A549 (cell line): ENCODE data around the gene ZNF600. TPM values are rescaled to one million over a fixed set of nuclear protein-coding genes. Genes with fewer than 3 reads are reported as not detected.
A peak's percentile ranks its signal among the peaks of the same experiment; 100 is the strongest.
"Not testable (repeated sequence)": the region's sequence is repeated elsewhere in the genome, so short reads cannot be mapped to it uniquely, and the experiment has no call there.

ENCODE experiments used
- ATAC-seq, 2 experiments: fragments of 200-7000 bp in 1 of 2; fragments of >200 bp in 1 of 2; cut with Nextera tagmentation in 1 of 2; cut with Tn5 transposase in 1 of 2; 3 replicates each; pipeline versions ENCODE4 v1.8.0 to v1.9.1; 2018 to 2020; ENCODE audit warnings: mild to moderate bottlenecking in 1 of 2, moderate library complexity in 1 of 2
- CTCF ChIA-PET: fragments of 300-600 bp; sonication (Branson Sonifier 250); formaldehyde crosslinking; extraction: SDS; loops from one replicate; lab custom pipeline; 2021; ENCODE audit warnings: antibody characterized with exemption, inconsistent platforms; lab: Yijun Ruan, JAX
- POLR2A ChIA-PET: fragments of 350-600 bp; formaldehyde crosslinking; extraction: SDS; loops from one replicate; lab custom pipeline; 2021; ENCODE audit warnings: antibody characterized with exemption, inconsistent platforms; lab: Yijun Ruan, JAX
- DNase-seq, 2 experiments: peaks; one replicate each; pipeline versions ENCODE4 v3.0.0 to v3.0.0-alpha.2; 2011 to 2016; ENCODE audit warnings: low read depth in 1 of 2, low spot score in 1 of 2
- FAIRE-seq: peaks from 2 replicates; lab custom pipeline; 2011; peaks lifted over from hg19 to GRCh38; lab: Jason Lieb, UNC
- H3K27ac ChIP-seq, 2 experiments: fragments of >200 bp; sonication (Bioruptor Twin); formaldehyde crosslinking; 3 replicates each; pipeline ENCODE4 v1.5.1; 2016 to 2017
- H3K4me1 ChIP-seq: fragments of >200 bp; sonication (Bioruptor Twin); formaldehyde crosslinking; 3 replicates; pipeline ENCODE4 v1.6.1; 2016
- H3K4me2 ChIP-seq: fragments of >200 bp; sonication (Bioruptor Twin); formaldehyde crosslinking; 3 replicates; pipeline ENCODE4 v1.6.1; 2016
- H3K4me3 ChIP-seq: fragments of >200 bp; sonication (Bioruptor Twin); formaldehyde crosslinking; 3 replicates; pipeline ENCODE4 v1.5.1; 2016
- H3K9me3 ChIP-seq: fragments of >200 bp; sonication (Bioruptor Twin); formaldehyde crosslinking; 3 replicates; pipeline ENCODE4 v1.6.1; 2016
- KDM1A ChIP-seq: fragments of 200-600 bp; sonication (generic); IDR thresholded peaks from 2 replicates; pipeline ENCODE4 v1.6.1; 2016; ENCODE audit warnings: low read depth, mild to moderate bottlenecking
- PHF8 ChIP-seq: fragments of 200-600 bp; sonication (generic); IDR thresholded peaks from 2 replicates; pipeline ENCODE4 v1.6.1; 2016; ENCODE audit warnings: low read depth, mild to moderate bottlenecking, antibody characterized with exemption, moderate library complexity, borderline replicate concordance
- RAD21 ChIP-seq, 2 experiments: fragments of >200 bp in 1 of 2; sonication (Bioruptor Twin) in 1 of 2; formaldehyde crosslinking in 1 of 2; IDR thresholded peaks in 1 of 2; conservative IDR thresholded peaks in 1 of 2; 2 replicates in 1 of 2; 3 replicates in 1 of 2; pipeline ENCODE4 v1.6.1; 2012 to 2018; ENCODE audit warnings: inconsistent platforms in 1 of 2
- SREBF2 ChIP-seq: fragments of 450-650 bp; IDR thresholded peaks from 2 replicates; pipeline ENCODE4 v1.6.1; 2014; ENCODE audit warnings: mild to moderate bottlenecking, moderate library complexity
- WGBS: methylation state at CpG from one replicate; pipeline ENCODE4 v1.1.6; 2017; ENCODE audit errors: missing lambda C conversion rate; 5-methylcytosine and 5-hydroxymethylcytosine counted together
- polyA minus RNA-seq: library from RNA; depleted of rRNA, polyadenylated mRNA; stranded (reverse); fragments of >200 nt; gene quantifications from 2 replicates; pipeline ENCODE4 v1.2.3, GENCODE V29; 2011; rRNA and poly(A)+ RNA removed
- polyA plus RNA-seq, 4 experiments: library from polyadenylated mRNA; depleted of rRNA in 3 of 4; stranded (reverse); fragments of >200 nt; fragmentation: RNase III in 1 of 4; extraction: RNeasy Plus Mini Kit Qiagen cat#74134 plus additional on column Dnase treatment in 1 of 4; gene quantifications; 2 replicates in 3 of 4; 3 replicates in 1 of 4; pipeline ENCODE4 v1.2.3, GENCODE V29; 2011 to 2017
- TF ChIP-seq, protein P1 (sequence below): IDR thresholded peaks from 2 replicates; pipeline ENCODE4 v1.6.1; 2012; ENCODE audit warnings: low read depth, borderline replicate concordance
- TF ChIP-seq, protein P2 (sequence below): fragments of 150-350 bp; IDR thresholded peaks from 2 replicates; pipeline ENCODE4 v1.6.1; 2014; ENCODE audit warnings: low read depth, mild to moderate bottlenecking, low read length

ZNF600 gene
- polyA plus RNA-seq (2011; rRNA removed), result 0.48 and 0.61 TPM in 2 replicates
- 0.08 and 0.27 TPM in 2 replicates for polyA plus RNA-seq (2012; cell fraction: cytosol; rRNA removed)
- polyA plus RNA-seq (2012; cell fraction: nucleus; rRNA removed), result 0.40 and 0.48 TPM in 2 replicates
- polyA plus RNA-seq (2017; fragmentation: RNase III; extraction: RNeasy Plus Mini Kit Qiagen cat#74134 plus additional on column Dnase treatment), result 0.07 to 0.47 TPM (median 0.08 TPM) in 3 replicates
- 2.2 and 2.5 TPM in 2 replicates for polyA minus RNA-seq

DNA sequence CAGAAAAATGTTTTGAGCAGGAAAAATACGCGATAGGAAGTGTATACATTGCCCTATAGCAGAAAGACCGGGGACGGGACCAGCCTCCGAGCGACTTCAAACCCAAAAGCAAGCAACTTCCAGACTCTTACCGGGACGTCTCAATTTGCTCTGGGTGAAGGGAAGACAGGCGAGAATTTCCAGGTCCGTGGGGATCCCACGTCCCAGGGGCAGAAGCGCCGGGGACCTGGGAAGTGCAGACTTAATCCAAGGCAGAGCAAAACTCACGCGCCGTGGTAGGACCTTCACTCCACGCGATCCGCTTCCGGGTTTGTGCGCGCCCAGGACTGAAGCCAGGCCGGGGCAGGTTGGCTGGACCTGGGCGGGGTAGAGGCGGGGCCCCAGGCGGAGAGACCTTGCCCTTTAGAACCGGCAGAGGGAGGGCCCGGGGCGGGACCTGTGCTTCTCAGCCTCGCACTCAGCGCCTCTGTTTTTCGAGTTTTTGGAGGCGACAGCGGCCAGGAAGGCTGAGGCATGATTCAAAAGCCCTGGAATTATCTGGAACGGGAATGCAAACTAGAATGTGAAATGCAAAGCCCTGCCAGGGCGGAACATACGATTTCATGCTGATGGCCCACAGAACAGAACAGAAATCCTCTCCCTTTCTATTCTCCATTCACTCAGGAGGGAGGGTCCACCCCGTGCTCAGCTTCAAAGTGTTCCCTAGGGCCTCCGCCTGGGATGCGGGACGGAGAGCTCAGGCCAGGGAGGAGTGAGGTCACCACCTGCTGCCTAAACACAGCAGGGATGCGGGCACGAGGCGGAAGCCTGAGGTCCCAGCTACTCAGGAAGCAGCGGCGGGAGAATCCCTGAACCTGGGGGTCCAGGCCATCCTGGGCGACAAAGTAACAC lies at the start of gene ZNF600:
ZNF600 (minus strand) TSS at position 328 of the 891 bp plus-strand sequence. CDS start 7,903 bp downstream, outside the sequence.
- FAIRE-seq, H3K27ac ChIP-seq, CTCF ChIA-PET, H3K4me1 ChIP-seq, H3K4me2 ChIP-seq, POLR2A ChIA-PET, H3K4me3 ChIP-seq: not testable (repeated sequence)
- ATAC-seq (peak in 1 of 2 experiments; percentile 83; a peak in 3 of 6 replicates), DNase-seq (peak in 1 of 2 experiments; percentile 16)
- WGBS, result 10% methylated on average over 47 of the region's 47 CpGs
- H3K9me3 ChIP-seq, result peaks cover 59% of the 10 kb centered on the region

DNA sequence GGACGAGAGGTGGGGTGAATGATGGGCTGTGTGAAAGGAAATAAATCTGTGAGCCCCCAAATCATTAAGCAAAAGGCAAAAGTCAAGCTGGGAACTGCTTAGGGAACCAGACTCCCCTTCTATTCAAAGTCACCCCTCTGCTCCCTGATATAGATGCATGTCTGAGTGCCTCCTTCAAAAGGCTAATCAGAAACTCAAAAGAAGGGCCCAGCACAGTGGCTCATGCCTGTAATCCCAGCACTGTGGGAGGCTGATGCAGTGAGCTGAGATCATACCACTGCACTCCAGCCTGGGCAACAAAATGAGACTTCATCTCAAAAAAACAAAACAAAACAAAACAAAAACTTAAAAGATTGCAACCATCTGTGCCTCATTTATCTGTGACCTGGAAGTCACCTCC lies 47.7 kb upstream of the ZNF600 start:
- POLR2A ChIA-PET, DNase-seq, FAIRE-seq, H3K4me3 ChIP-seq, CTCF ChIA-PET, H3K4me2 ChIP-seq, H3K4me1 ChIP-seq, H3K27ac ChIP-seq, ATAC-seq: not testable (repeated sequence)
- H3K9me3 ChIP-seq, result peaks cover 44% of the 10 kb centered on the region; the same call in 2 of the 3 replicates
- 0% methylated on average over 1 of the region's 1 CpG for WGBS

DNA sequence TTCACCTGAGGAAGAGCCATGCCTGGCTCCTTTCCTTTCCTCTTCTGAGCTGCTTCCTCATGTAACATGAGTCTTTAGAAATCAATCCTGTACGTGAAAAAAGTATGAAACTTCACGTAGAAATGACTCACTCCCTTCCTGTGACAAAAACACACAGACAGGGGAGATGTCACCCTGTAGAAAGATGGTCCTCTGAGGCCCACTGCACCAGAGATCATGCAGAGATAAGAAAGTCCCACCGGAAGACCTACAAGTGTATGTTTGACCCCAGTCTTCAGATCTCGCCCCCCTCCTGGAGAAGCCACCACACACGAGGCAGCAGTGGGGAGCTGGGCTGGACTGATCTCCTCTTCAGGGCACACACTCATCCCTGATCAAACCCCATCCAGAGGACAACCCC lies 47.0 kb upstream of the ZNF600 start:
- H3K4me2 ChIP-seq, CTCF ChIA-PET, POLR2A ChIA-PET, FAIRE-seq, ATAC-seq, DNase-seq, H3K4me1 ChIP-seq, H3K27ac ChIP-seq, H3K4me3 ChIP-seq: not testable (repeated sequence)
- 6% methylated on average over 5 of the region's 5 CpGs for WGBS
- H3K9me3 ChIP-seq, result peaks cover 39% of the 10 kb centered on the region; the same call in 2 of the 3 replicates

DNA sequence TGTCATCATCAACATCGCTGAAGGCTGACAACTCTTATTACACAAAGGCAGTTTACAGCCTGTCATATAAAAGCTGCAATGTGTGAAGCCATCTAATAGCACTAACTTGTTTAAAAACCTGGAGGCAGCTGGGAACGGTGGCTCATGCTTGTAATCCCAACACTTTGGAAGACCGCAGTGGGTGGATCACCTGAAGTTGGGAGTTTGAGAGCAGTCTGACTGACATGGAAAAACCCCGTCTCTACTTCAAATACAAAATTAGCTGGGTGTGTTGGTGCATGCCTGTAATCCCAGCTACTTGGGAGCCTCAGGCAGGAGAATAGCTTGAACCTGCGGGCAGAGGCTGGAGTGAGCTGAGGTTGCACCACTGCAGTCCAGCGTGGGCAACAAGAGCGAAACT lies 43.3 kb upstream of the ZNF600 start:
- H3K4me3 ChIP-seq, H3K4me2 ChIP-seq, DNase-seq, POLR2A ChIA-PET, H3K4me1 ChIP-seq, FAIRE-seq, ATAC-seq, H3K27ac ChIP-seq, CTCF ChIA-PET: not testable (repeated sequence)
- peaks cover 46% of the 10 kb centered on the region for H3K9me3 ChIP-seq
- WGBS, result 28% methylated on average over 6 of the region's 7 CpGs

DNA sequence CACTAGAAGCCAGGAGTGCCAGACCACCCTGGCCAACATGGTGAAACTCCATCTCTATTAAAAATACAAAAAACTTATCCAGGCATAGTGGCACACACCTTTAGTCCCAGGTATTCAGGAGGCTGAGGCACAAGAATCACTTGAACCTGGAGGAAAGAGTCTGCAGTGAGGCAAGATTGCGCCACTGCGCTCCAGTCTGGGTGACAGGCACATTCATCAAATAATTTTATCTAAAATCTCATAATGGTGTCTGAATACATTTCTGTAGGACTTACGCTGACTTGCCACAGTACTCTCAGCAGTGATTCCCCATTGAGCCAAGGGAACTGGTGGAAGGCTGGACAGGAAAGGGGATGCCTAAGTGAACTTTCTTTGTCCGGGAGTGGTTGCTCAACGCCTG lies 39.2 kb upstream of the ZNF600 start:
- POLR2A ChIA-PET, result no interaction called here
- FAIRE-seq (no peak), ATAC-seq (no peak), DNase-seq (no peak)
- no peaks in the 10 kb centered on the region for H3K4me1 ChIP-seq
- H3K4me2 ChIP-seq, result no peak overlapping the region
- peaks cover 49% of the 10 kb centered on the region for H3K9me3 ChIP-seq
- TF ChIP-seq KDM1A (no peak), RAD21 (conservative IDR thresholded peaks at IDR 0.05 in 1 of 2, IDR thresholded peaks at IDR 0.05 in 1 of 2) (no peak), SREBF2 (no peak), PHF8 (no peak)
- TF ChIP-seq, protein P1, sequence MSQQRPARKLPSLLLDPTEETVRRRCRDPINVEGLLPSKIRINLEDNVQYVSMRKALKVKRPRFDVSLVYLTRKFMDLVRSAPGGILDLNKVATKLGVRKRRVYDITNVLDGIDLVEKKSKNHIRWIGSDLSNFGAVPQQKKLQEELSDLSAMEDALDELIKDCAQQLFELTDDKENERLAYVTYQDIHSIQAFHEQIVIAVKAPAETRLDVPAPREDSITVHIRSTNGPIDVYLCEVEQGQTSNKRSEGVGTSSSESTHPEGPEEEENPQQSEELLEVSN, result no peak
- TF ChIP-seq, protein P2, sequence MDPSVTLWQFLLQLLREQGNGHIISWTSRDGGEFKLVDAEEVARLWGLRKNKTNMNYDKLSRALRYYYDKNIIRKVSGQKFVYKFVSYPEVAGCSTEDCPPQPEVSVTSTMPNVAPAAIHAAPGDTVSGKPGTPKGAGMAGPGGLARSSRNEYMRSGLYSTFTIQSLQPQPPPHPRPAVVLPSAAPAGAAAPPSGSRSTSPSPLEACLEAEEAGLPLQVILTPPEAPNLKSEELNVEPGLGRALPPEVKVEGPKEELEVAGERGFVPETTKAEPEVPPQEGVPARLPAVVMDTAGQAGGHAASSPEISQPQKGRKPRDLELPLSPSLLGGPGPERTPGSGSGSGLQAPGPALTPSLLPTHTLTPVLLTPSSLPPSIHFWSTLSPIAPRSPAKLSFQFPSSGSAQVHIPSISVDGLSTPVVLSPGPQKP, result no peak
- CTCF ChIA-PET, result no interaction called here
- no peak overlapping the region for H3K4me3 ChIP-seq
- no peak overlapping the region for H3K27ac ChIP-seq
- WGBS, result 31% methylated on average over 5 of the region's 5 CpGs
